Mesendoderm (in vitro differentiated cells): ENCODE measurements around the gene SNRK.
A peak's percentile ranks its signal among the peaks of the same experiment; 100 is the strongest.

Experiments
- DNase-seq: peaks from one replicate; pipeline ENCODE4 v3.0.0; 2013
- H2AK5ac ChIP-seq: 2 replicates; pipeline ENCODE4 v1.6.1; 2013; ENCODE audit warnings: low read length, inconsistent platforms
- H2BK120ac ChIP-seq: 2 replicates; pipeline ENCODE4 v1.6.1; 2013; ENCODE audit warnings: low read depth, mild to moderate bottlenecking, low read length, moderate library complexity, mixed read lengths
- H2BK15ac ChIP-seq: replicated peaks from 2 replicates; pipeline ENCODE4 v1.6.1; 2013; ENCODE audit warnings: low read depth, mild to moderate bottlenecking, moderate library complexity
- H2BK5ac ChIP-seq: 2 replicates; pipeline ENCODE4 v1.6.1; 2013; ENCODE audit warnings: low read length, inconsistent platforms
- H3K18ac ChIP-seq: 2 replicates; pipeline ENCODE4 v1.6.1; 2013; ENCODE audit warnings: mild to moderate bottlenecking, low read length, mixed read lengths
- H3K23ac ChIP-seq: one replicate; pipeline ENCODE4 v1.6.1; 2013; ENCODE audit warnings: low read length
- H3K27ac ChIP-seq: 2 replicates; pipeline ENCODE4 v1.5.1; 2013; ENCODE audit warnings: low read depth, mild to moderate bottlenecking, inconsistent platforms, low read length, moderate library complexity
- H3K27me3 ChIP-seq: 2 replicates; pipeline ENCODE4 v1.6.1; 2013; ENCODE audit warnings: low read length, control low read depth, mild to moderate bottlenecking, inconsistent platforms; ENCODE audit not compliant: insufficient read depth, poor library complexity
- H3K36me3 ChIP-seq: 2 replicates; pipeline ENCODE4 v1.6.1; 2013; ENCODE audit warnings: low read length, inconsistent platforms; ENCODE audit not compliant: control insufficient read depth, insufficient read depth
- H3K4ac ChIP-seq: one replicate; pipeline ENCODE4 v1.6.1; 2013; ENCODE audit warnings: low read depth, mild to moderate bottlenecking, low read length, moderate library complexity
- H3K4me1 ChIP-seq: 2 replicates; pipeline ENCODE4 v1.6.1; 2013; ENCODE audit warnings: low read depth, low read length, inconsistent platforms; ENCODE audit not compliant: control insufficient read depth
- H3K4me2 ChIP-seq: 2 replicates; pipeline ENCODE4 v1.6.1; 2013; ENCODE audit warnings: low read length
- H3K4me3 ChIP-seq: 2 replicates; pipeline ENCODE4 v1.5.1; 2013; ENCODE audit warnings: mild to moderate bottlenecking, low read length
- H3K56ac ChIP-seq: one replicate; pipeline ENCODE4 v1.6.1; 2013; ENCODE audit warnings: low read length
- H3K79me1 ChIP-seq: 2 replicates; pipeline ENCODE4 v1.6.1; 2013; ENCODE audit warnings: low read length, inconsistent platforms
- H3K79me2 ChIP-seq: 2 replicates; pipeline ENCODE4 v1.6.1; 2013; ENCODE audit warnings: mild to moderate bottlenecking, low read length; ENCODE audit not compliant: control insufficient read depth, insufficient read depth
- H3K9ac ChIP-seq: 2 replicates; pipeline ENCODE4 v1.6.1; 2013; ENCODE audit warnings: low read length, inconsistent platforms
- H4K5ac ChIP-seq: one replicate; pipeline ENCODE4 v1.6.1; 2013; ENCODE audit warnings: low read length
- H4K8ac ChIP-seq: one replicate; pipeline ENCODE4 v1.6.1; 2013; ENCODE audit warnings: low read depth, mild to moderate bottlenecking, control low read depth, low read length, moderate library complexity
- WGBS: extraction: QIAGEN DNeasy Blood & Tissue Kit; methylation state at CpG from one replicate; pipeline ENCODE4 v1.1.7; 2013; ENCODE audit warnings: low lambda C conversion rate, missing lambda C conversion rate; ENCODE audit not compliant: insufficient coverage; ENCODE audit errors: extremely low coverage; 5-methylcytosine and 5-hydroxymethylcytosine counted together

Gene SNRK

GRCh38 chr3:43371494-43371893 is 85.2 kb downstream of the SNRK start:
- no peak overlapping the region for H2BK120ac ChIP-seq
- no peaks in the 10 kb centered on the region for H3K36me3 ChIP-seq
- no peak overlapping the region for H2BK5ac ChIP-seq
- H4K5ac ChIP-seq = no peak overlapping the region
- H3K18ac ChIP-seq = no peak overlapping the region
- no peaks in the 10 kb centered on the region for H3K27me3 ChIP-seq
- H3K9ac ChIP-seq = no peak overlapping the region
- H3K4me3 ChIP-seq = no peak overlapping the region
- H3K4me2 ChIP-seq = no peak overlapping the region
- no peak overlapping the region for H2AK5ac ChIP-seq
- no peak overlapping the region for H3K23ac ChIP-seq
- no peaks in the 10 kb centered on the region for H3K79me1 ChIP-seq
- H3K27ac ChIP-seq = no peak overlapping the region
- H3K56ac ChIP-seq = no peak overlapping the region
- H3K79me2 ChIP-seq = no peaks in the 10 kb centered on the region
- no CpG with 5 or more reads among the region's 3 CpGs for WGBS
- no peak for DNase-seq
- peaks cover 16% of the 10 kb centered on the region for H3K4me1 ChIP-seq
- no peak overlapping the region for H3K4ac ChIP-seq
- H2BK15ac ChIP-seq = no peak overlapping the region
- H4K8ac ChIP-seq = no peak overlapping the region

GRCh38 chr3:43372007-43372740 is 85.8 kb downstream of the SNRK start:
- Histone ChIP-seq H4K8ac (no peak overlapping the region), H2BK120ac (no peak overlapping the region), H3K4me3 (no peak overlapping the region), H3K56ac (peak overlapping the region; percentile 6), H3K4me1 (peaks cover 16% of the 10 kb centered on the region), H3K79me2 (no peaks in the 10 kb centered on the region), H2AK5ac (no peak overlapping the region), H3K18ac (no peak overlapping the region), H2BK5ac (no peak overlapping the region), H4K5ac (no peak overlapping the region), H3K9ac (no peak overlapping the region), H3K36me3 (no peaks in the 10 kb centered on the region), H2BK15ac (no peak overlapping the region), H3K79me1 (no peaks in the 10 kb centered on the region), H3K27me3 (no peaks in the 10 kb centered on the region), H3K23ac (peak overlapping the region; percentile 60), H3K4ac (no peak overlapping the region), H3K27ac (no peak overlapping the region), H3K4me2 (no peak overlapping the region)
- 100% methylated on average over 2 of the region's 10 CpGs for WGBS
- no peak for DNase-seq

DNA sequence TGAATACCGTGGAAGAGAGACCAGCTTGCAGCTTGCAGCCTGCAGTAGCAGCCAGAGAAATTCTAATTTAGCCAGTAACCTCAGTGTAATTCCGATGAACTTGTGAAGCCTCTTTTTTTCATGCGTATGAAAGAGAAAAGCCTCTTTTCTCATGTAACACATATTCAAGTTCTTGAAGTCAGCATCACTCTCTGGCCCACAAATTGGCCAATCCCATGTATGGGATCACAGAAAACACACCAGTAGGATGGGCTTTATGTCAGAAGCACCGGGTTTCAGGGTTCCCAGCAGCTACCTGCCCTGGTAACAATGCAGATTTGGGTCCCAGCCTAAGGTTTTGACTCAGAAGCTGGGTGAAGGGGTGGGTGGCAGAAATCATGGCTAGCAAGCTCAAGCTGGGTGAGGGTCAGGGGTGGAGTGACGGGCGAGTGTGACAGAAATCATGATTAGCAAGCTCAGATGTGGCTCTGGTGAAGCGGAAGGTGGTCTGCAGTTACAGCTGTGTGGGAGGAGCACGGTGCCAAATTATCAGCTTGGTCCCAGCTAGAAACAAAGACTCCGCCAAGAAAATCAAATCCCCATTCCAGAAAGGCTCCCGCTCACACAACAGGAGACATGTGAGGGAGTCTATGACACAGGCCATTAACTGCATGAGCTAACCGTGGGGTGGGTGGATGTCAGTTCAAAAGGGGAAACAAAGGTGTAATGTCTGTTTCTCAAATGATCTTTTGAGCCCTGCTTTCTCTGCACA is 86.6 kb downstream of the SNRK start:
- no peak overlapping the region for H3K4me3 ChIP-seq
- H3K27me3 ChIP-seq = no peaks in the 10 kb centered on the region
- no peak overlapping the region for H2BK120ac ChIP-seq
- H3K79me2 ChIP-seq = no peaks in the 10 kb centered on the region
- H3K4me2 ChIP-seq = no peak overlapping the region
- H3K4me1 ChIP-seq = peaks cover 16% of the 10 kb centered on the region
- H2BK15ac ChIP-seq = no peak overlapping the region
- no peak overlapping the region for H3K23ac ChIP-seq
- no peaks in the 10 kb centered on the region for H3K36me3 ChIP-seq
- H4K5ac ChIP-seq = no peak overlapping the region
- no peak overlapping the region for H4K8ac ChIP-seq
- no peak overlapping the region for H3K18ac ChIP-seq
- no peaks in the 10 kb centered on the region for H3K79me1 ChIP-seq
- no peak overlapping the region for H3K27ac ChIP-seq
- no peak overlapping the region for H2AK5ac ChIP-seq
- H3K9ac ChIP-seq = no peak overlapping the region
- peak; percentile 42 for DNase-seq
- no peak overlapping the region for H3K56ac ChIP-seq
- no peak overlapping the region for H3K4ac ChIP-seq
- WGBS = no CpG with 5 or more reads among the region's 11 CpGs
- no peak overlapping the region for H2BK5ac ChIP-seq

DNA sequence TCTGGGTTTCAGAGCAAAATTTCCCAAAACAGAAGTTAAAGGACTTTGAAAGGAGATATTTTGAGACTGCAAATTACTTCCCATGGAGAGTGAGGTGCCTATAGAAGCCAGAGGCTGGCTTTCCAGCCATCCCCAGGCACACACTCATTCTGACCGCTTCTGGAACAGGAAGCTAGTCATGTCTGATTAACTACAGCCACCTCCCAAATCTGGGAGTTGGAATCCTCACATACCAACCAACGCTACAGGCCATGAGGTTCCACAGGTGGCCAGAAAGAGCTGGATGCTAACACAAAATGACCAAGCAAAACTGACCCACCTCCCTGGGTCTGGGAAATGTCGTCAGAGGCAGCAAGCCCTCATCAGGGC is 87.2 kb downstream of the SNRK start:
- no peak overlapping the region for H3K18ac ChIP-seq
- no peaks in the 10 kb centered on the region for H3K36me3 ChIP-seq
- H3K27ac ChIP-seq = no peak overlapping the region
- no peaks in the 10 kb centered on the region for H3K79me1 ChIP-seq
- H2BK5ac ChIP-seq = no peak overlapping the region
- no peak overlapping the region for H3K4me2 ChIP-seq
- H4K5ac ChIP-seq = peak overlapping the region; percentile 42
- H4K8ac ChIP-seq = no peak overlapping the region
- H2BK15ac ChIP-seq = no peak overlapping the region
- no peak overlapping the region for H3K9ac ChIP-seq
- WGBS = no CpG with 5 or more reads among the region's 3 CpGs
- no peak overlapping the region for H2BK120ac ChIP-seq
- no peaks in the 10 kb centered on the region for H3K27me3 ChIP-seq
- no peak overlapping the region for H2AK5ac ChIP-seq
- no peaks in the 10 kb centered on the region for H3K79me2 ChIP-seq
- H3K4me1 ChIP-seq = peaks cover 16% of the 10 kb centered on the region
- no peak overlapping the region for H3K4me3 ChIP-seq
- no peak overlapping the region for H3K23ac ChIP-seq
- H3K4ac ChIP-seq = no peak overlapping the region
- DNase-seq = no peak
- no peak overlapping the region for H3K56ac ChIP-seq

GRCh38 chr3:43378066-43378935 is 92.0 kb downstream of the SNRK start:
- Histone ChIP-seq H3K23ac (no peak overlapping the region), H3K9ac (no peak overlapping the region), H2BK120ac (no peak overlapping the region), H3K27ac (no peak overlapping the region), H3K56ac (no peak overlapping the region), H3K18ac (no peak overlapping the region), H3K79me1 (no peaks in the 10 kb centered on the region), H4K8ac (no peak overlapping the region), H3K4me2 (no peak overlapping the region), H3K27me3 (no peaks in the 10 kb centered on the region), H3K36me3 (no peaks in the 10 kb centered on the region), H2AK5ac (no peak overlapping the region), H3K4ac (peak overlapping the region; percentile 36), H4K5ac (no peak overlapping the region), H3K79me2 (no peaks in the 10 kb centered on the region), H3K4me3 (no peak overlapping the region), H2BK5ac (no peak overlapping the region), H3K4me1 (peaks cover 4% of the 10 kb centered on the region), H2BK15ac (no peak overlapping the region)
- DNase-seq = peak; percentile 71
- no CpG with 5 or more reads among the region's 2 CpGs for whole genome bisulfite sequencing
